ENCODE measurements around the gene PTDSS2. TPM values are rescaled to one million over a fixed set of nuclear protein-coding genes. Genes with fewer than 3 reads are reported as not detected.

Gene PTDSS2
- total RNA-seq, 1 experiment from 2014 or later, result 37.6 TPM

DNA sequence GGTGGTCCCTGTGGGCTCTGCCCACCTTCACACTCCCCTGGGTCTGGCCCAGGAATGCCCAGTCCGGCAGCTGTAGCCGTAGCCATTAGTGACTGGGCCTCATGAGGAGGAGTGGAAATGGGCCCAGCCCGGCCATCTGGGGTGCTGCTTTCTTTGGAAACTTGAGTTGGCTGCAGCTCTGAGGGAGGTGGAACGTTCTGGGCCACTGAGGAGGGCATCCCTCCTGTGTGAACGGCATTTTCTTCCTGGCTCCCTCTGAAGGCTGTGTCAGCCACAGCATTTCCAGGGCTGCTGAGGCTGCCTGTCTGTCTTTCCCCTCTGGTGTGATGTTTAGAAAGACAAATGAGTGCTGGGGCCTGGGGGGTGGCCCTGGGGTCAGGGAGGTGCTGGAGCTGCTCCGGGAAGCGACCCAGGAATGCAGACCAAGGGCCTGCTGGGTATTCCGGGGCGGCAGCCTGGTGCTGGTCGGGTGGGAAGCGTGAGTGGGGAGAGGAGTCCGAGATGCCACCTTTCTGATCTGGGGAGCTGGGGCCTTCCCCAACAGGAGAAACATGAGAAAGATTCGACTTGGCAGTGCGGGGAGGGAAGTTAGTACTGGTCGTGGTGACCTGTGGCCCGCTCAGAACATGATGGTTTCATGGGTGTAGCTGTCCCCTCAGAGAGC lies 27.1 kb downstream of the PTDSS2 start:
- ChIA-PET CTCF (interaction anchor here (0.7 kb wide), 1 partner anchor 196 kb away, joined by 5 read pairs; no protein-coding TSS in a partner anchor), POLR2A (ENCODE audit: low non-redundant PET) (no interaction called here)
- no TSS peak for BruUV-seq (replicated peaks)
- no peak overlapping the region for H3K4me3 ChIP-seq (ENCODE audit: low read depth, low read length, poor library complexity, severe bottlenecking)
- no peaks in the 10 kb centered on the region for H3K27me3 ChIP-seq (replicated peaks; ENCODE audit: insufficient read depth, low read depth, low read length, poor library complexity)
- DNase-seq (ENCODE audit: low spot score), result no peak
- no peaks in the 10 kb centered on the region for H3K36me3 ChIP-seq (ENCODE audit: insufficient read depth, low read length, poor library complexity, severe bottlenecking)
- no peaks in the 10 kb centered on the region for H3K4me1 ChIP-seq (ENCODE audit: insufficient read depth, low read length, poor library complexity, severe bottlenecking)
- intact Hi-C loops (cut with micrococcal nuclease; ENCODE audit: unreplicated experiment), result no loop called here
- no peak for TF ChIP-seq EZH2 (IDR thresholded peaks at IDR 0.05; ENCODE audit: borderline replicate concordance, low read depth, low read length, poor library complexity, severe bottlenecking)
- TF ChIP-seq, protein P1, sequence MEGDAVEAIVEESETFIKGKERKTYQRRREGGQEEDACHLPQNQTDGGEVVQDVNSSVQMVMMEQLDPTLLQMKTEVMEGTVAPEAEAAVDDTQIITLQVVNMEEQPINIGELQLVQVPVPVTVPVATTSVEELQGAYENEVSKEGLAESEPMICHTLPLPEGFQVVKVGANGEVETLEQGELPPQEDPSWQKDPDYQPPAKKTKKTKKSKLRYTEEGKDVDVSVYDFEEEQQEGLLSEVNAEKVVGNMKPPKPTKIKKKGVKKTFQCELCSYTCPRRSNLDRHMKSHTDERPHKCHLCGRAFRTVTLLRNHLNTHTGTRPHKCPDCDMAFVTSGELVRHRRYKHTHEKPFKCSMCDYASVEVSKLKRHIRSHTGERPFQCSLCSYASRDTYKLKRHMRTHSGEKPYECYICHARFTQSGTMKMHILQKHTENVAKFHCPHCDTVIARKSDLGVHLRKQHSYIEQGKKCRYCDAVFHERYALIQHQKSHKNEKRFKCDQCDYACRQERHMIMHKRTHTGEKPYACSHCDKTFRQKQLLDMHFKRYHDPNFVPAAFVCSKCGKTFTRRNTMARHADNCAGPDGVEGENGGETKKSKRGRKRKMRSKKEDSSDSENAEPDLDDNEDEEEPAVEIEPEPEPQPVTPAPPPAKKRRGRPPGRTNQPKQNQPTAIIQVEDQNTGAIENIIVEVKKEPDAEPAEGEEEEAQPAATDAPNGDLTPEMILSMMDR (conservative IDR thresholded peaks at IDR 0.05; ENCODE audit: low read depth, low read length), result no peak
- no peaks in the 10 kb centered on the region for H3K9me3 ChIP-seq (ENCODE audit: low read depth, low read length, poor library complexity, severe bottlenecking)
- no peak overlapping the region for H3K27ac ChIP-seq (ENCODE audit: low read depth, low read length, poor library complexity, severe bottlenecking)

GRCh38 chr11:479311-479710 lies 29.2 kb downstream of the PTDSS2 start:
- Histone ChIP-seq H3K27me3 (replicated peaks; ENCODE audit: insufficient read depth, low read depth, low read length, poor library complexity) (no peaks in the 10 kb centered on the region), H3K27ac (ENCODE audit: low read depth, low read length, poor library complexity, severe bottlenecking) (no peak overlapping the region), H3K4me3 (ENCODE audit: low read depth, low read length, poor library complexity, severe bottlenecking) (no peak overlapping the region), H3K9me3 (ENCODE audit: low read depth, low read length, poor library complexity, severe bottlenecking) (no peaks in the 10 kb centered on the region), H3K4me1 (ENCODE audit: insufficient read depth, low read length, poor library complexity, severe bottlenecking) (no peaks in the 10 kb centered on the region), H3K36me3 (ENCODE audit: insufficient read depth, low read length, poor library complexity, severe bottlenecking) (no peaks in the 10 kb centered on the region)
- BruUV-seq (replicated peaks), result no TSS peak
- intact Hi-C loops (cut with micrococcal nuclease; ENCODE audit: unreplicated experiment), result no loop called here
- ChIA-PET POLR2A (ENCODE audit: low non-redundant PET) (no interaction called here), CTCF (no interaction called here)
- no peak for TF ChIP-seq EZH2 (IDR thresholded peaks at IDR 0.05; ENCODE audit: borderline replicate concordance, low read depth, low read length, poor library complexity, severe bottlenecking)
- TF ChIP-seq, protein P1 (conservative IDR thresholded peaks at IDR 0.05; ENCODE audit: low read depth, low read length), result no peak
- DNase-seq (ENCODE audit: low spot score), result no peak

DNA sequence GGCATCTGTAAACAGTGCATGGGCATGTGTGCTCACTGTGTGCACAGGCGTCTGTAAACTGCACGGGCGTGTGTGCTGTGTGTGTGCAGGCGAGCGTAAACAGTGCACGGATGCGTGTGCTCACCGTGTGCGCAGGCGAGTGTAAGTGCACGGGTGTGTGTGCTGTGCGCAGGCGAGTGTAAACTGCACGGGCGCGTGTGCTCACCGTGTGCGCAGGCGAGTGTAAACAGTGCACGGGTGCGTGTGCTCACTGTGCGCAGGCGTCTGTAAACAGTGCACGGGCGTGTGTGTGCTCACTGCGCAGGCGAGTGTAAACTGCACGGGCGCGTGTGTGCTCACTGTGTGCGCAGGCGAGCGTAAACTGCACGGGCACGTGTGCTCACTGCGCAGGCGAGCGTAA lies 34.5 kb downstream of the PTDSS2 start:
- no peaks in the 10 kb centered on the region for H3K4me1 ChIP-seq (ENCODE audit: insufficient read depth, low read length, poor library complexity, severe bottlenecking)
- no peaks in the 10 kb centered on the region for H3K36me3 ChIP-seq (ENCODE audit: insufficient read depth, low read length, poor library complexity, severe bottlenecking)
- no peaks in the 10 kb centered on the region for H3K9me3 ChIP-seq (ENCODE audit: low read depth, low read length, poor library complexity, severe bottlenecking)
- H3K4me3 ChIP-seq (ENCODE audit: low read depth, low read length, poor library complexity, severe bottlenecking), result no peak overlapping the region
- no TSS peak for BruUV-seq (replicated peaks)
- ChIA-PET POLR2A (ENCODE audit: low non-redundant PET) (no interaction called here), CTCF (no interaction called here)
- H3K27ac ChIP-seq (ENCODE audit: low read depth, low read length, poor library complexity, severe bottlenecking), result no peak overlapping the region
- intact Hi-C loops (cut with micrococcal nuclease; ENCODE audit: unreplicated experiment), result no loop called here
- TF ChIP-seq, protein P1 (conservative IDR thresholded peaks at IDR 0.05; ENCODE audit: low read depth, low read length), result no peak
- TF ChIP-seq EZH2 (IDR thresholded peaks at IDR 0.05; ENCODE audit: borderline replicate concordance, low read depth, low read length, poor library complexity, severe bottlenecking), result no peak
- no peaks in the 10 kb centered on the region for H3K27me3 ChIP-seq (replicated peaks; ENCODE audit: insufficient read depth, low read depth, low read length, poor library complexity)
- DNase-seq (ENCODE audit: low spot score), result no peak

Data from A673 (cell line).